Neural progenitor cell (in vitro differentiated cells): ENCODE results near the gene KMT2E.

Experiments
- CTCF ChIP-seq: fragments of 200-600 bp; sonication (generic); IDR thresholded peaks from 2 replicates; pipeline ENCODE4 v1.5.1; 2017; ENCODE audit warnings: antibody characterized with exemption, mild to moderate bottlenecking
- EZH2phosphoT487 ChIP-seq: fragments of 200-600 bp; sonication (generic); IDR thresholded peaks from 2 replicates; pipeline ENCODE4 v1.6.1; 2017; ENCODE audit warnings: antibody characterized with exemption

DNA sequence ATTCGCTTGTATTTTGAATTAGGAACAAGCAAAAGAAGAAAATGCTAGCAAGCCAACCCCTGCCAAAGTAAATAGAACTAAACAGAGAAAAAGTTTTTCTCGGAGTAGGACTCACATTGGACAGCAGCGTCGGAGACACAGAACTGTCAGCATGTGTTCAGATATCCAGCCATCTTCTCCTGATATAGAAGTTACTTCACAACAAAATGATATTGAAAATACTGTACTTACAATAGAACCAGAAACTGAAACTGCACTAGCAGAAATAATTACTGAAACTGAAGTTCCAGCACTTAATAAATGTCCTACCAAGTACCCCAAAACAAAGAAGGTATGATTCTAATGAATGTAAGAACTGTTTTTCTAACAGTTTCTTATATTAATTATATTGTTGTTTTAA, 87.9 kb downstream of the KMT2E start:
- no peak for TF ChIP-seq CTCF
- no peak for TF ChIP-seq EZH2phosphoT487
